GM18505 (cell line): ENCODE measurements around the gene MMP1.
"Not testable (repeated sequence)": the region's sequence is repeated elsewhere in the genome, so short reads cannot be mapped to it uniquely, and the experiment has no call there.

Experiments used
- ATAC-seq: cut with Tn5 transposase; IDR thresholded peaks from one replicate; pipeline ENCODE4 v1.9.1; 2021; ENCODE audit not compliant: unreplicated experiment
- POLR2A ChIP-seq: IDR thresholded peaks from 4 replicates; pipeline ENCODE4 v1.6.1; 2011; ENCODE audit warnings: borderline replicate concordance; ENCODE audit not compliant: insufficient read depth, insufficient read length; ENCODE audit errors: extremely low read depth

The MMP1 gene

DNA sequence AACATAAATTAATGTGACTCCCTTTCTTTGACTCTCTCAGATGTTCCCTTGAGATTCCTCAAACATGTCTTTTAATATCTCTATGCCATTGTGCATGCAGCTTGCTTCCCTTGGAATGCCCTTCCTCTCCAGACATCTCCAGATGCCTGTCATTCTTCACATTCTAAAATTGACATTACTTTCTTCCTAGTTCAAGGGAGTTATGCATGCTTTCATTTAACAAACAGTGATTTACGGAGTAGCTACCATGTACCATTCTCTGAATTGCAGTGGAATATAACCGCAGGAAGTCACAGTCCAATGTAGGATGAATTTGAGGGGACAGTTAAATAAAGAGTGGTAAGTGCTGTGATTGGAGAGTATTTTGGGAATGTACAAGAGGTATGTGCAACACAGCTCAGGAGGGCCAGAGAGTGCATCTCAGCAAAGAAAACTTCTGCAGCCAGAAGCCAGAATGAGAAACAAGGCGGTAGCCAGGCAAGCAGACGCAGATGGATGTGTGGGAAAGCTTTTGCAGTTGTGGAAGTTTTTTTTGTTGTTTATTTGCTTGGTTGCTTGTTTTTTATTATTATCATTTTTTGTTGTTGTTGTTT, 36.2 kb downstream of the MMP1 start:
- no peak for TF ChIP-seq POLR2A
- ATAC-seq, result no peak

DNA sequence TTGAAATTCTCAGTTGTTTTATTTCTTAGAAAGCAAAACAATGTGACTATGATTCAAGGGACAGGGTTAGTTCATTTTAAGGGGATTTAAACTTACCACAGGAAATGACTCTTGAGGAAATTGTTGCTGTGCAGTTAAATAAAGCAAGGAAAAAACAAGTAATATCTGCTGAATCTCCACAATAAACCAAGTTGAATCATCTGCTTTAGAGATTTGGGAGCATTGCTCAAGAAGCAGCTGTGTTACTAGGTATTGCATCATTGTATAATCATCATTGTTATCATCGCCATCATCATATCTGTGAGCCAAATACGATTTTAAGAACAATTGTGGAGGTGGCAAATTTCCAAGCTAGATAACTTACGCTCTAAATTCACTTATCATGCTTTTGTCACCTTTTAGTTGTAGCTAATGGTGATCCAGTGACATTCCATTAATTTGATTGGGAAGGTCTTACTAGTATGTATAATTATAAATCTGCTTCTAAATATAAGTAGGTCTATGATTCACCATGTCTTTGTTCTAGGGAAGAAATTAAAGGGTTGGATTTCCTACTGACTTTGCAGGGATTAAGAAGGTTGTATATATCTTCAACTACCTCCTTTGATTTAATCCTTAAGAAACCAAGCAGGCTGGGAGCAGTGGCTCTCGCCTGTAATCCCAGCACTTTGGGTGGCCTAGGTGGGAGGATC, 37.5 kb downstream of the MMP1 start:
- no peak for ATAC-seq

DNA sequence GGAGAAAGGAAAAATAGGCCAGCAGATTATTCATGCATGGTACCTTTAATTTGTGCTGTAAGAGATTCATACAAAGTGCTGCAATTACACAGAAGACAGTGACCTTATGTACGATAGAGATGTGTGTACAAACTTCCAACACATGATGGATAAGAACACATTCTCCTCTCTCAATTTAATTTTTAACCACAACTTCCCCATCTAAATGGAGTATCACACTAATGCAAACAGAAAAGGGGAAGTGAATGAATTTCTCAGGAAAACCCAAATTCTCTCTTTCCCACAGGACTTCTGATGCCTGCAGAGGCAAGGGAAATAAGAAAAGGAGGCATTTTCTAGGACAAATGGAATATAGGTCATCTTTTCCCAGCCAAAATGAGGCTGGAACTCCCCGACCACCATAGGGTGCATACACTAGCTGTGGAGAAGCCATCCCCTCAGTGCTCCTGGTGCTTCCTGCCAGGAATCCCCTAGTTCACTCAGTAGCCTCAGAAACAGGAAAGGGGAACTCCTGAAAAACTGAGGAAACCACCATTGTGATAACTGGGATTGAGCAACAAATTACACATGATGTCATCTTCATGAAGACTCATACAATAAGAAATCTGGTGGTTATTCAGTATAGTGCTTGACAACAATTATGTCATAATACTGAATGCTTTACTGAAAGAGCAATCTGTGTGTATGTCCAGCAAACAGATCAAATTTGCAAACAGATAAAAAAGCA, 40.0 kb downstream of the MMP1 start:
- no peak for ATAC-seq
- TF ChIP-seq POLR2A, result no peak

More for the DNA sequence above, 37.5 kb downstream of the MMP1 start:
- no peak for TF ChIP-seq POLR2A

DNA sequence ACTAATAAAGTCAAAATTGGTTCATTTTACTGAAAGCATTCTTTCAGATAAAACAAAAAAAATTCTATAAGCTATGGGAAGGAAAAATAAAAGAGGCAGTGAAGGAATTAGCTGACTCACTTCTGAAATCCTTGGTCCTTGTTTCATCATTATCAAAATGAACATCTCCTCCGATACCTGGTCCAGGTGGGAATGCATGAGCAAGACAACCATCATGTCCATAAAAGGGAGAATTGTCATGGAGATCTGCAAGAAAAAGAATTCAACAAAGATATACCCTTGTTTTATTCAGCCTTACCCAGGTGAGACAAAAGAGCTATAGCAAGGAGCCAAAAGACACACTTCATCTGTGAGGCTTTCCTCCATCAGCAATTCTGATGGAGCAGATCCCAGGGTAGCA, 44.7 kb downstream of the MMP1 start:
- no peak for TF ChIP-seq POLR2A
- ATAC-seq, result no peak

DNA sequence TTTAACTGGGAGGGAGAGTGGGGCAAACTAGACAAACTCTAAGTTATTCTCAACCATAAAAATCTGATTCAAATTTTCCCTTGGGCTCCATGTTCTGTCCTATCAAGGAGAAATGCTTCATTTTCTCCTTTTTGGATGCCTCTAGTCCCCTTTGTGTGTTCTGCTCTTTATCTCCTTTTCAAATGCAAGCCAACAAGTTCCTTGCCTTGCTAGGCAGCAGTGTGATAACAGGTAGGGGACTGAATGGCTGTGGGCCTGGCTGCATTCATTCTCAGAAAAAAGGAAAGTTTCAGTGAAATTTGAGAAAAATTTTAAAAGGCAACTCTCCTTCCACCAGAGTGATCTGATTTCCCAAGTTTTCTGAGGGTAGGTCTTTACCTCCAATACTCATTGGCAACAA, 46.3 kb downstream of the MMP1 start:
- no peak for ATAC-seq
- TF ChIP-seq POLR2A, result no peak

DNA sequence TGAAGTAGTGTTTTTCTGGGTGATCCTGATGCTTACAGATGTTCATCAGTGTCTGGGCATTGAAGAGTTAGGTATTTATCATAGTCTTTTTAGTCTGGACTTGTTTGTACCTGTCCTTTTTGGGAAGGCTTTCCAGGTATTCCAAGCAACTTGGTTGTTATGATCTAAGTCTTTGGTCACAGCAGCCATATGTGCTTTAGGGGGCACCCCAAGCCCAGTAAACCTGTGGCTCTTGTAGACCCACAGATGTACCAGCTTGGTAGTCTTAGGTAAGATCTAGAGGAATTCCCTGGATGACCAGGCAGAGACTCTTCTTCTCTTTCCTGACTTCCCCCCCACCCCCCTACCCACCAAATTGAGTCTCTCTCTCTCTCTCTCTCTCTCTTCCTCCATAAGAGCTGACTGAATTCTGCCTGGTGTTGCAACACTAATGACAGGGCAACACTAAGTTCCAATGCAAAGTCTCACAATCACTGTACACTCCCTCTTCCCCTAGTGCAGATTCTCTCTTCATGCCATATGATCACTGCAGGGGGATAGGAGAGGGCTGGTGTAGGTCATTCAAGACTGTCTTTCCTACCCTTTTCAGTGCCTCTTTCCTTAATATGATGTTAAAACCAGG, 48.7 kb downstream of the MMP1 start:
- ATAC-seq, result no peak
- no peak for TF ChIP-seq POLR2A

DNA sequence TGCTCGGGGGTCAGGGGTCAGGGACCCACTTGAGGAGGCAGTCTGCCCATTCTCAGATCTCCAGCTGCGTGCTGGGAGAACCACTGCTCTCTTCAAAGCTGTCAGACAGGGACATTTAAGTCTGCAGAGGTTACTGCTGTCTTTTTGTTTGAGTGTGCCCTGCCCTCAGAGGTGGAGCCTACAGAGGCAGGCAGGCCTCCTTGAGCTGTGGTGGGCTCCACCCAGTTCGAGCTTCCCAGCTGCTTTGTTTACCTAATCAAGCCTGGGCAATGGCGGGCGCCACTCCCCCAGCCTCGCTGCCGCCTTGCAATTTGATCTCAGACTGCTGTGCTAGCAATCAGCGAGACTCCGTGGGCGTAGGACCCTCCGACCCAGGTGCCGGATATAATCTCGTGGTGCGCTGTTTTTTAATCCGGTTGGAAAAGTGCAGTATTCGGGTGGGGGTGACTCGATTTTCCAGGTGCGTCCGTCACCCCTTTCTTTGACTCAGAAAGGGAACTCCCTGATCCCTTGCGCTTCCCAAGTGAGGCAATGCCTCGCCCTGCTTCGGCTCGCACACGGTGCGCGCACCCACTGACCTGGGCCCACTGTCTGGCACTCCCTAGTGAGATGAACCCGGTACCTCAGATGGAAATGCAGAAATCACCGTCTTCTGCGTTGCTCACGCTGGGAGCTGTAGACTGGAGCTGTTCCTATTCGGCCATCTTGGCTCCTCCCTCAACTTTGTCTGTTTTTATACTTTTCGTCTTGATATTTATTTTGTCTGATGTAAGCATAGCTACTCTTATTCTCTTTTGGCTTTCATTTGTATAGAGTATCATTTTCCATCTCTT, 51.0 kb downstream of the MMP1 start:
- not testable (repeated sequence) for ATAC-seq
